Measurements from ENCODE around the gene ZNF763.

GRCh38 chr19:11973019-11973810 lies 8.4 kb downstream of the ZNF763 start:
- TF ChIP-seq CTCF (IDR thresholded peaks at IDR 0.05; ENCODE audit: insufficient read depth, low read depth, low read length) (no peak), EZH2 (IDR thresholded peaks at IDR 0.05; ENCODE audit: insufficient read depth, low read length) (no peak)
